Fibroblast of lung (primary cell): ENCODE measurements around the gene NEK6.

Experiments used
- EZH2 ChIP-seq: IDR thresholded peaks from 2 replicates; pipeline ENCODE4 v1.5.1; 2012; ENCODE audit warnings: low read length, control low read depth, mild to moderate bottlenecking; ENCODE audit errors: missing control alignments
- TF ChIP-seq, protein P1 (sequence below), 2 donors: IDR thresholded peaks in 1 of 2; conservative IDR thresholded peaks in 1 of 2; 1 replicate in 1 of 2; 2 replicates in 1 of 2; pipeline ENCODE4 v1.5.1; 2011 to 2012; ENCODE audit warnings: low read length in 2 of 2, control low read depth in 1 of 2, inconsistent platforms in 1 of 2, low read depth in 1 of 2, mild to moderate bottlenecking in 1 of 2

DNA sequence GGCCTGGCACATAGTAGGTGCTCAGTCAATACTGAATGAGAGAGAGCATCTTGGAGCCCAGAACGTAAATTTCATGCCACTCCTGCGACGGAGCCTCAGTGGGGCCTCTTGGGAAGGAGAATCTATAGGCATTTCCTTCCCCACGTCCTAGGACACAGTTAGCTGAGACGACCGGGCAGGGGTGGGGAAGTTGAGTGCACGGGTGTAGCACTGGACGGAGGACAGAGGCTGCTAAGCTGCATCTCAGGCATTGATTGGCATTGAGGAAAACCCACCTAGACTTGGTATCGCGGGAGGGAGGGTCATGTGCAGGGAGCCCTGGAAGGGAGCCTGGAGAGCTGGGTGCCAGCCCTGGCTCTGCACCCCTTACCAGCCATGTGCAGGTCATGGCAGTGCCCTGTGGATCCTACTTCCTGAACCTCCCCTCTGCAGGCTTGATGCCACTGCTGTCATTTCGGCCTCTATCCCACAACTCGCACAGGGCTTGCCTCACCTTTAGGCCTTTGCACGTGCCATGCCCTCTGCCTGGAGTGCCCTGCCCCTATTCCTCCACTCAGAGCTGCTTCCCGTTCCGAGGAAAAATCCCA, 25.6 kb downstream of the NEK6 start:
- TF ChIP-seq EZH2 = no peak
- TF ChIP-seq, protein P1, sequence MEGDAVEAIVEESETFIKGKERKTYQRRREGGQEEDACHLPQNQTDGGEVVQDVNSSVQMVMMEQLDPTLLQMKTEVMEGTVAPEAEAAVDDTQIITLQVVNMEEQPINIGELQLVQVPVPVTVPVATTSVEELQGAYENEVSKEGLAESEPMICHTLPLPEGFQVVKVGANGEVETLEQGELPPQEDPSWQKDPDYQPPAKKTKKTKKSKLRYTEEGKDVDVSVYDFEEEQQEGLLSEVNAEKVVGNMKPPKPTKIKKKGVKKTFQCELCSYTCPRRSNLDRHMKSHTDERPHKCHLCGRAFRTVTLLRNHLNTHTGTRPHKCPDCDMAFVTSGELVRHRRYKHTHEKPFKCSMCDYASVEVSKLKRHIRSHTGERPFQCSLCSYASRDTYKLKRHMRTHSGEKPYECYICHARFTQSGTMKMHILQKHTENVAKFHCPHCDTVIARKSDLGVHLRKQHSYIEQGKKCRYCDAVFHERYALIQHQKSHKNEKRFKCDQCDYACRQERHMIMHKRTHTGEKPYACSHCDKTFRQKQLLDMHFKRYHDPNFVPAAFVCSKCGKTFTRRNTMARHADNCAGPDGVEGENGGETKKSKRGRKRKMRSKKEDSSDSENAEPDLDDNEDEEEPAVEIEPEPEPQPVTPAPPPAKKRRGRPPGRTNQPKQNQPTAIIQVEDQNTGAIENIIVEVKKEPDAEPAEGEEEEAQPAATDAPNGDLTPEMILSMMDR (conservative IDR thresholded peaks at IDR 0.05 in 1 of 2, IDR thresholded peaks at IDR 0.05 in 1 of 2; ENCODE audit: low read depth in 1 of 2, low read length in 2 of 2) = no peak
